ENCODE measurements around the gene NR4A1.

GRCh38 chr12:52082669-52082987 is 31.4 kb downstream of the NR4A1 start:
- TF ChIP-seq EZH2 (IDR thresholded peaks at IDR 0.05; ENCODE audit: low read length) (no peak), CTCF (optimal IDR thresholded peaks at IDR 0.05 in 1 of 3, IDR thresholded peaks at IDR 0.05 in 1 of 3, conservative IDR thresholded peaks at IDR 0.05 in 1 of 3; ENCODE audit: extremely low read depth in 1 of 3, insufficient read depth in 2 of 3, low read length in 3 of 3) (no peak)

Measured in keratinocyte (primary cell).